ENCODE measurements around the gene TNFRSF1B.

Gene TNFRSF1B

DNA sequence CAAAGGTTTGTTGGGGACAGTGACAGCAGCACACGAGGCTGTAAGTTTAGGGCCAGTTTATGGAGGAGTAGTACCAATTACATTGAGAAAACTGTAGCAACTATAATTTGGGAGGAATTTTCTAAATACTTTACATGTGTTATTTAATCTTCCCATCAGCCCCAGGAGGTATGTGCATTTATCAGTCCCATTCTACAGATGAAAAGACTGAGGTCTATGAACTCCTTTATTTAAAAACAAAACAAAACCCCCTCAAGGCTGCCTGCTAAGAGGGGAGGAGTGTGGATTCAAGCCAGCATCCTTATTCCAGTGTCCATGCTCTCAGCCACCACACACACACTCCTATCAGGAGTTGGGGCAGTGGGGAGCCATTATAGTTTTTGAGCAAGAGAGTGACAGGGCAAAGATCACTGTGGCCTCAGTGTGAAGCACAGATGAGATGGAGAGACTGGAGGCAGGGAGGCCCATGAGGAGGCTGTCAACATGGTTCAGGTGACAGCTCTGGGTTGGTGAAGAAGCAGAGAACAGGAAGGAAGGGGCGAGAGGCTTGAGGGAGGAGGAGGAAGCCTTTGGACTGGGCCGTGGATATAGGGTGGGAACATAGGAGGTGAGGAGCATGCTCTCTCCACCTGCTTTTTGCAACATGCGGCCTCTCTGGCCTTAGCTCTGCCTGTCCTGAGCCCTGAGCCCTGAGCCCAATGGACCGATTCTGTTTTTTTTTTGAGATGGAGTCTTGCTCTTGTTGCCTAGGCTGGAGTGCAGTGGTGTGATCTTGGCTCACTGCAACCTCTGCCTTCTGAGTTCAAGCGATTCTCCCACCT lies 9.7 kb downstream of the TNFRSF1B start:
- DNase-seq: no peak

- no peak for DNase-seq
Measured at GRCh38 chr1:12177156-12177998, 10.6 kb downstream of the TNFRSF1B start.

DNA sequence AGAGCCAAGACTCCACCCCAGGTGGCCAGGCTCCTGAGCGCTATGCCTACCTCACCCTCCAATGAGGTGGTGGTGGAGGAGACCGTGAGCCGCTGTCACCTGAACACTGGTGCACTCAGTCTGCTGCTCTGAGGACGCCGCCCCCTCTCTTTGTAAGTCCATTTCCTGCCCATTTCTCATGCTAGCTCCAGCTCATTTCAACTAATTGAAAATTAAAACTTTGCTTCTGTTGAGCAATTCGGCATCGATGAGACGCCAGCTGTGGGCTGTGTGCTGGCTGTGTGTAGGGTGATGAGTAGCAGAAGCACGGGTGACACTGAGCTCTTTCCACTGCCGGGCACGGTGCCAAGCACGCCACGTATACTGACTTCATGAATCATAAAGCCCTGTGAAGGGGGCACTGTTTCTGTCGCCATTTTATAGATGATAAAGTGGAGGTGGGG lies 11.2 kb downstream of the TNFRSF1B start:
- DNase-seq: peak; percentile 58

DNA sequence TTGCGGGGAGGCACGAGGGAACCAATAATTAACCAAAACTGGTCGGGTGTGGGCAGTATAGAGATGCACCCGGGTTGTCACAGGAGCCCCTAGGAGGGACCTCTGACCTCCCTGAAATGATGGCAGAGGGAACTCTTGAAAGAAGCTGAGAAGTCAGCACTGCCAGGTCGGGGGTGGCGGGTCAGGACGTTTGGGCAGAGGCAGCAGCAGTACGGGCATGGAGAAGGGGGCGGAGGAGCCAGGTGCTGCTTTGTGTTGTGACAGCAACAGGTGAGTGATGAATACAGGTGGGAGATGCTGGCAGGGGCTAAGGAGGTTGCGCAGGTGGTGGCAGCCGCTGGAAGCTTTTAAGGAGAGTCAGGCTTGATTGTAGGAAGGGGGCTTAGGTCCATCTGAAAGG lies 11.7 kb downstream of the TNFRSF1B start:
- peak; percentile 64 for DNase-seq

- DNase-seq: no peak
Measured at GRCh38 chr1:12179111-12179519, 12.3 kb downstream of the TNFRSF1B start.

- DNase-seq: no peak
Measured at GRCh38 chr1:12179676-12180075, 12.9 kb downstream of the TNFRSF1B start.

DNA sequence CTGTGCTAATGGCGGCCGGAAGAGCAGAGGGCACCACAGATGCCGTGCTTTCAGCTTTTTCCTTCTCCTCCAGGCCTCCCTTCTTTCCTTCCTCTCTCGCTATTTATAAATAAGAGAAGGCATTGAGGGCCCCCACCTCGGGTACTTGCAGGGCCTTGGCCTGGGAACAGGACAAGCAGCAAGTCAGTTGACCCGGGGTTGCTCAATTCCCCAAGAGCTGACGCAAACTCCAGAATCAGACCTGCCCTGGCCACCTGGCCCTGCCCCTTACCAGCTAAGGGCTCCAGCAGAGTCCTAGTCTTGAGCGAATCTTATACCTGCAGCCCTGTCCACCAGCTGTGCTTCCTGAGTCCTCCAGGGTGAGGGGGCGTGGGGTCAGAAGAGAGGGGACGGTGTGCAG lies 13.5 kb downstream of the TNFRSF1B start:
- DNase-seq: no peak

DNA sequence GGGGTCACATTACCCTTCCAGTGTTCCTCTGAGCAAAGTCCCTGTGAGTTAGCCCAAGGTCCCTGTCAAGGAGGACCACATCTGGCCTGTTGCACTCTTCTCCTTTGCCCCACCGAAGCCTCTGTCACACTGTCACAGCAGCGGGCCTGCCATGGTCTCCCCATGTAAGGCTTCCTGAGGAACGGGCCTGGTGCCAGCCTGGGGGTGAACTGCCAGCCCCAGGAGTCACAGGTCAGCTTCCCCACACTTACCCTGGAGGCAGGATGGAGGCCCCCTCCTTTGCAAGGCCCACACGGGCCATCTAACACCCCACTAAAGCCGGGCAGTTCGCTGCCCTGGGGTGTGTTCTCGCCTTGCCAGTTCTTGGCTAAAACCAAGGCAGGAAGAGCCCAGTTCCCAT lies 14.1 kb downstream of the TNFRSF1B start:
- no peak for DNase-seq

DNA sequence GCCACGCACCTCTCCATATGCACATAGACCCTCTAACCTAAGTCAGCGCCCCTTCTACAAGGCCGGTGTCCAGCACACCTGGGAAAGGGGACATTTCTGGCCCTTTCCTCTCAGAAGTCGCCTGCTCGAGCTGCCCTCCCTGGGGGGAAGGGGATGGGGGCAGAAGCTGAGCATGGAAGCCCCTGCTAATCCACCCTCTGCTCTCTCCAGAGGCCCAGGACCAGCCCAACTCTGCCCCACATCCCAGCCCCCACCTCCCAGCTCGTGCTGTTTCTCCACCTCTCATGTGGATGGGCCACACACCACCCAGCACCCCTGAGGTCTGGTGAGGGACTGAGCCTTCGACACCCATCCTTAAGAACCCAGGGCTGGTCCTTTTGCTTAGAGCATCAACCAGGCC lies 14.8 kb downstream of the TNFRSF1B start:
- no peak for DNase-seq

DNA sequence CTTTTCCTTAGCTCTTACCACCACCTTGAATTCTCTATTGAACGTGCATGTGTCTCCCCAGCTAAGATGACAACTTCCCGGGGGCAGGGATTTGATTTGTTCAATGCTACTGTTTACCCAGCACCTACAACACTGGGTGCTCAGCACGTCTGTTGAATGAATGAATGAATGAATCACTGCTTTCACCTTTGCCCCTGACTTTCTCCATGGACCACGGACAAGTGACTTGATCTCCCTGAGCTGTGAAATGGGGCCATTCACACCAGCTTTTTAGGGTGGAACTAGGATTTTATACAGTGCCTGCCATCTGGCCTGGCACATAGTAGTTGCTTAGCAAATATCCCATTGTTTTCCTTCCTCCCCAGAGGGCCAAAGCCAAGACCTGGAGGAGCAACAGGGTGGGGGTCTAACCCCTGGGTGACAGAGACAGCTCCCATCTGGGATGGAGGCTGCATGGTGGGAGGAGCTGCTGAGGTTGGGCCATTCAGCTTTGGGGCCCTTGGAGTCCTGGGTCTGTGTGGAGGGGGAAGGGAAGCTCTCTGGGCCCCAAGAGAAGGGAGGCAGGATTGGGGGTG lies 15.7 kb downstream of the TNFRSF1B start:
- no peak for DNase-seq

- DNase-seq: no peak
Measured at GRCh38 chr1:12183095-12183794, 16.5 kb downstream of the TNFRSF1B start.

GRCh38 chr1:12184008-12184681 lies 17.4 kb downstream of the TNFRSF1B start:
- DNase-seq: no peak

DNA sequence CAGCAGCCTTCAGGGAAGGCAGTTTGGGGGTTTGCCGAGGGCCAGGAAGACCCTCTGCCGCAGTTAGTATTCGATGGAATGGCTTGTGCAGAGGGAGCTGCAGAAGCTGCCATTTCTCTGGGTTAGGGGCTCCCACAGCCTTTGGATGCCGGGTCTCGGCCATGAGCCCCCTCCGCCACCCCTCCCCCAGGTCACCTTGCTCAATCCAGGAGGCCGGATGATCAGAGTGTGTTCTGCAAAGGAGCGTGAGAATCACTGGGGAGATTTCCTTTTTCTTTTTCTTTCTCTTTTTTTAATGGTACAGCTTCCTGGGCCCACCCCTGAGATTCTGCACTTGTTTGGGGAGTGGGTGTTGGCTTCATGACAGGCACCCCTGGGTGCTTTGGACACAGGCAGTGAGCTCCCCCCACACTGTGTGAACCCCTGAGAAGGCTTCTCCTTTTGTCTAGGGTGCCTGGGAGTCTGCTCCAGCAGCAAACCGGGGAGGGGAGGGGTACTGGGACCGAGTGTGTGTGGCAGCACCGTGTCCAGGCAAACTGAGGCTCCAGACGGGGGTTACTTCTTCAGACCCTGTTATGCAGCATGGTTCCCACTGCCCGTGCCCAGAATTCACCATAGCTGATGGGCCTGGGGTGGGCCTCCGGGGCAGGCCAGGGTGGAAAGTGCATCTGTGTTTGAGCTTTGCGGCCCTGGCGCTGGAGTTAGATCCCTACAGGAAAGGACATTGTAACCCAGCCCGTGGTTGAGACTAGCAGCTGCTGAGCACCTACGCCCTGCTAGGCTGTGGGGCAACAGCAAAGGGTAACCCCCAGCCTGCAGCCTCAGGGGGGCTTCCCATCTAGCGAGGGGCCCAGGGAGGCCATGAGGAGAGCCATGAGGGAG lies 18.5 kb downstream of the TNFRSF1B start:
- DNase-seq: no peak

DNA sequence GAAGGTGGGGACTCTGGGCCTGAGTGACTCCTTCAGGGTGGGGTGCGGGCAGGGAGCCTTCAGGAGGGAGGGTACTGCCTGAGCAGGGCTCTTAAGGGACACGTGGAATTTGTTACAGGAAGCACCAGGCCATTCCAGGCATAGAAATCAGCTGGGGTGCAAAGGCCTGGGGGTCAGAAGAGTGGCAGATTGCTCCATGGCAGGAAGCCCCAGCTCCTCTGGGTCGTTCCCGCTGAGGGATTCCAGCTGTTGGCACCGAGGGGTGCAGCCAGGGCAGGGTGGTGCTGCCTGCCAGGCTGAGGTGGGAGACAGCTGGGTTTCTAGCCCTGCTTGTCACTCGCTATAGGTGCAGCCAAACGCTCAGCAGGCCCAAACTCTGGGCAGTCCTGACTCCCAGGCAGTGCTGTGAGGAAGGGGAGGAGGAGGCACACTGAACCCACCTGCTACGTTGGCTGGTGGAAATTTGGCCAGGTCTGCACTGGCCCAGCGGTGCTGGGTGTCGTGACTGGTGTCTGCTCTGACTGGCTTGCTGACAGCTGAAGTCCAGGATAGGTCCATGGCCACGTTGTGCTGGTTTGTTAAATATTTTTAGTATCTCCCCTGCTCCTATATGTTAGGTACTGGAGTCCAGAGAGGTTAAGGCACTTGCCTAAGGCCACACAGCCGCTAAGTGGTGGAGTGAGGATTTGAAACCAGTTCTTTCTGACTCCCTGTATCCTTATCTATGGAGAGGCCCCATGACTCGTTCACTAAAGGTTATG lies 19.3 kb downstream of the TNFRSF1B start:
- no peak for DNase-seq

DNA sequence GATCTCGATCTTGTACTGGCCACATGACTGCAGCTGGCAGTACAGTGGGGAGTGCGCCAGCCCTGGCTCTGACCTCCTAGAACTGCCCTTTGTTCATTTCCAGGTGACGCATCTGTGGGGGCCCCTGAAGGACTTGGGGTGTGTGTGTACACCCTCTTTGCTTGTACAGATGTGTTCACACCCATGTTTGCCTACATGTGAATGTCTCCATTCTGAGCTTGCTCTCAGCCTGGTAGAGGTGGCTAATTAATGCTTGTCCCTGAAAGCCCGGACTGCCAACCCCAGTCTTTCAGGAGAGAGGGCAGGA lies 19.8 kb downstream of the TNFRSF1B start:
- no peak for DNase-seq

- no peak for DNase-seq
Measured at GRCh38 chr1:12188115-12188514, 21.3 kb downstream of the TNFRSF1B start.

- no peak for DNase-seq
Measured at GRCh38 chr1:12188657-12189327, 22.0 kb downstream of the TNFRSF1B start.

GRCh38 chr1:12189328-12189682 lies 22.5 kb downstream of the TNFRSF1B start:
- DNase-seq: no peak

DNA sequence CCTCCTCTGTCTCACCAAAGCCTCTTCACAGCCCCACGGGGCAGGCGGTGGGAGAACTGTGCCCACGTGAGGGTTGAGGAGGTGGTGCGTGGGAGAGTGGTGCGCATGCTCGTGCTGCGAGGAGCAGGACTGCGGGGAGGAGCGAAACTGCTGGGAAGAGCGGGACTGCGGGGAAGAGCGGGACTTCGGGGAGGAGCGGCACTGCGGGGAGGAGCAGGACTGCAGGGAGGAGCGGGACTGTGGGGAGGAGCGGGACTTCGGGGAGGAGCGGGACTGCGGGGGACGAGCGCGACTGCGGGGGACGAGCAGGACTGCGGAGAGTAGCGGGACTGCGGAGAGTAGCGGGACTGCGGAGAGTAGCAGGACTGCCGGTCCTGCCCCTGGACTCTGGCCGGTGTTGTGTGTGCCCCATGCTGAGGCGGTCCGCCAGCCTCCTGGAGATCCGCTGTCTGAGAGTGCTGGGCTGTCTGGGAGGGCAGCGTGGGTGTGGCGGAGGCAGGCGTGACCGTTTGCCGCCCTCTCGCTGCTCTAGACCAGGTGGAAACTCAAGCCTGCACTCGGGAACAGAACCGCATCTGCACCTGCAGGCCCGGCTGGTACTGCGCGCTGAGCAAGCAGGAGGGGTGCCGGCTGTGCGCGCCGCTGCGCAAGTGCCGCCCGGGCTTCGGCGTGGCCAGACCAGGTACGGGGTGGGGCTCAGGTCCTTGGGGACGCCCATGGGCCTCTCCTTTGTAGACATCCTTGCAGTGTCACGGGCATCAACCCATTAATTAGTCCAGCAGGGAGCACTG lies 24.6 kb downstream of the TNFRSF1B start:
- DNase-seq: peak; percentile 11

Data from DMS79 (cell line).